HG02938 (cell line): ENCODE measurements around the gene RANBP3.
"Not testable (repeated sequence)": the region's sequence is repeated elsewhere in the genome, so short reads cannot be mapped to it uniquely, and the experiment has no call there.

Source experiments
- ATAC-seq: cut with Tn5 transposase; IDR thresholded peaks from one replicate; pipeline ENCODE4 v1.9.1; 2021; ENCODE audit warnings: mild to moderate bottlenecking, moderate library complexity; ENCODE audit not compliant: unreplicated experiment

Gene RANBP3

DNA sequence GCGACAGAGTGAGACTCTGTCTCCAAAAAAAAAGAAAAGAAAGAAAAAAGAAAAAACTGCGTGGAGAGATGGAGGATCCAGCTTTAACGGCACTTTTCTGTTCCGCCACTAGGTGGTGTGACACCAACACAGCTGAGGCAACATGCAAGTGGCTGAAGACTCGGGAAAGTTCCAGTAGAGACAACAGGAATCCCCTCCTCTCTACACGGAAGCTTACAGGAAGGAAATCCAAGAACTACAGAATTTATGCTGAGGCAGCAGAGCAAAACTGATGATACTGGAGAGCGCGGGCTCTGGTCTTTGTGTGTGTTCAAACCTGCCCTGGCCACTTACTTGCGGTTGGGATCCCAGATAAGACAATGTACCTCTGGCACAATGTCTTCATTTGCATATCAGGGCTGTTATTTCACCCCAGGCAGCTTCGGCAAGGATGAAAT, 9.9 kb downstream of the RANBP3 start:
- no peak for ATAC-seq

DNA sequence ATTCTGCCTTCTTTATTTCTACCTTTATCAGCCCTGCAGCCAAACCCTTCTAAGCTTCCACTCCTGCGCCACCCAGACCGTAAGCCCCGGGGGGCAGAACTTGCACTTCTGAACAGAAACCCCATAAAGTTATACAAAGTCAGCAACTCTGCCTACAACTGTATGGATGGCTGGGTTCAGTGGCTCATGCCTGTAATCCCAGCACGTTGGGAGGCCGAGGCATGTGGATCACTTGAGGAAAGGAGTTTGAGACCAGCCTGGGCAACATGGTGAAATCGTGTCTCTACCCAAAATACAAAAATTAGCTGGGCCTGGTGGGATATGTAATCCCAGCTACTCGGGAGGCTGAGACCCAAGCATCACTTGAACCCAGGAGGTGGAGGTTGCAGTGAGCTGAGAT, 10.4 kb downstream of the RANBP3 start:
- ATAC-seq, result no peak

GRCh38 chr19:5966941-5967340, 11.0 kb downstream of the RANBP3 start:
- ATAC-seq, result no peak

DNA sequence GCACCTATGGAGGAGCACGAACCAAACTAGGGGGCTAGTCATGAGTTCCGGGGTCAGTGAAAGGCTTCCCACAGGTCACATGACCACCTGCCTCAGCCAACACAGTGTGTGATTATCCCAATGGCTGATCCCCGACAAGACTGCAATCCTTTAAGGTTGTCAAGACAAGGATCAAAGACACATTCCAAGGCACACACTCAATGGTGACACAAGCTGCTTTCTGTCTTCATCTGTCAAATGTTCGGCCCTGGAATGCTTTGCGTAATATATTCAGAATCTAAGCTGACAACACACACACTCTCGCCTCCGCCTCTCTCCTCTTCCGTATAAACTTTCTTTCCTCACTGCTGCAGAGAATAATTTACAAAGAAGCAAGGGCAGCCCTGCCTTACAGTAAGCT, 11.7 kb downstream of the RANBP3 start:
- ATAC-seq, result no peak

- ATAC-seq, result no peak
Observed at GRCh38 chr19:5964816-5965565, 12.9 kb downstream of the RANBP3 start.

- ATAC-seq, result no peak
Observed at GRCh38 chr19:5963855-5964254, 14.1 kb downstream of the RANBP3 start.

DNA sequence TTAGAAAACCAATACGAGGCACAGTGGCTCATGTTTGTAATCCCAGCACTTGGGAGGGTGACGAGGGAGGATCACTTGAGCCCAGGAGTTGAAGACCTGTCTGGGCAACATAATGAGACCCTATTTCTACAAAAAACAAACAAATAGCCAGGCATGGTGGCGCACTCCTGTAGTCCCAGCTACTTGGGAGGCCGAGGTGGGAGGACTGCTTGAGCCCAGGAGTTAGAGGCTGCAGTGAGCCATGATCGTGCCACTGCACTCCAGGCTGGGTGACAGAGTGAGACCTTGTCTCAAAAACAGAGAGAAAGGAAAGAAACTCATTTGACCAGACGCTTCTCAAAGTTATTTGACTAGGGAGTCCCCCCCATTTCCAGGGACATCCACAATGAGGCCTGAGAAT, 14.7 kb downstream of the RANBP3 start:
- not testable (repeated sequence) for ATAC-seq

DNA sequence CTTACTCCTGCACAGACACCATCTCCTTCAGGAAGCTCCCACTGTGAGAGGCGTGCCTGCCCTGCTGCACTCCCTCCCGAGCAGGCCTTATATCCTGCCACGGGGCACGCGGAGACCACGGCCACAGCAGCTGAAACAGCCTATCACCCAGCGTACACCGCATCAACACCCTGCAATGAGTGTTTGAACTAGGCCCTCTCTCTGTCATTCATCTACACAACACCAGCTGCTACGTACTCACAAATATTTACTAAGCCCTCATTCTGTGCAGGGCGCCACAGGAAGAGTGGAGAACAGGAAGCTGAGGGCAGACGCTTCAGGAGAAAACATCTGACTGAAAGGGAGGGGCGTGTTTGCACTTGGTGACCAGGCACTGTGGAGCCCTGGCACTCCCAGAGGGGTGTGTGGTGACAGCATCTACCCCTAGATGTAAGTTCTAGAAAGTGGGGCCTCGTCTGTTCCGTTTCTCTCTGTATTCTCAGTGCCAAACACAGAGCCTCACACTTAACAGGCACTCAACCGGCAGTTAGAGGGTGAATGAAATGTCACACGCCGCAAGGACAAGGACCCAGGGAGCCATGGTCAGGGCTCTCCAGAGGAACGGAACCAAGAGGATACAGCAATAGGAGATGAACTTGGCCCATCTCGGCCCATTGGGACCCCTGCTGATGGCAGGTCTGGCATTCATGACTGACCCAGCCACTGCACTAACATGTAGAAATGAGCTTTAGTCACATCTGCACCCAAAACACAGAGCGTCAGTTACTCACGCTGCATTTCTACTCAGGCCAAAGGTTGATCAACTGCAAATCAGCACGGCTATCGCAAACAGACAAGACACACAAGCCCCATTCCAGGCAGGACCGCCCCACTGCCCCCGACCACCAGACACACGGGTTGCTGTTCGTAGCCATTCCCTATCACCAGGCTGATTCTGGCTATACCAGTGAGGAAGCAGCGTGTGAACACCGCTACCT, 15.7 kb downstream of the RANBP3 start:
- no peak for ATAC-seq

GRCh38 chr19:5961641-5961968, 16.3 kb downstream of the RANBP3 start:
- not testable (repeated sequence) for ATAC-seq

- ATAC-seq, result no peak
Observed at GRCh38 chr19:5960005-5961001, 17.6 kb downstream of the RANBP3 start.

DNA sequence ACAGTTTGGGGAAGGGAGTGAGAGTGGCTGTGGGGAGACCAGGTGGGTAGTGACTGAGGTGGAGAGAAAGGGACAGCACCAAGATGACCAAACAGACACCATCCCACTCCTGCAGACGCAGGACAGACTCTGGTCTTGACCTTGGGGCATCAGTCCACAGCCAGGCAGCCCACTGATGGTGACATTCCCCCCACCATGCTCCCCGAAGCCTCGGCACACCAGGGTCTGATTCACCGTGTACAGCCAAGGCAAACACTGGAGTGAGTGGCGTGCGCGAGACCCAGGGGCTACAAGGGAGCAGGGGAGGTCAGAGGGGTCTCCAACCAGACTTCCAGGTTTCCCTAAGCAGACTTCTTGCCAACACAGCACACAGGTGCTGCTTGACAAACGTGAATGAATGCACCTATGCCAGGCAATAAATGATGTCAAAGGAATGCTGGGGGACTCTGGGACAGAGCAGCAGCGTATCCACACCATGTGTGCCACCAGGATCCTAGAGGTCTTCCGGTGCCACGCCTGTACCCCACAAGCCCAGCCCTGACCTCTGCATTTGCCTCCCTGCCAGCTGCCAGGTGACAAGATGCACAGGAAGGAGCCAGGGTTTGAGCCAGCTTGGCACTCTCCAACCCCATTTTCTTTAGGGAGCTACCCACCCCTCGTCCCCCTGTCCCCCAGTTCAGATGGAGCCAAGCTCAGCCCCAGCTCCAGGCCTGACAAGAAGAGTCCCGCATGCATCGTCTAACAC, 18.5 kb downstream of the RANBP3 start:
- ATAC-seq, result no peak

DNA sequence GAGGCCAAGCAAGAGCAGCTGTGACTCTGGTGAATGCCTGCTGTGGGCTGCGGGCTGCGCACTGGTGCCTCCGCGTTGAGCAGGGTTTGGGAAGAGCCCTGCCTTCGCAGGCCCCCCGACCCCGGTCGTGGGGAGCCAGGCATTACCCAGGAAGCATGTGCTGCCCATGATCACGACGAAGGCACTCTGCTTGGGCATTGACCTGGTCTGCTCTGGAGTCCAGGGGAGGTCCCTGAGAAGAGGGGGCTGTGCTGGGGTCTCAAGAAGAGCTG, 19.2 kb downstream of the RANBP3 start:
- no peak for ATAC-seq

DNA sequence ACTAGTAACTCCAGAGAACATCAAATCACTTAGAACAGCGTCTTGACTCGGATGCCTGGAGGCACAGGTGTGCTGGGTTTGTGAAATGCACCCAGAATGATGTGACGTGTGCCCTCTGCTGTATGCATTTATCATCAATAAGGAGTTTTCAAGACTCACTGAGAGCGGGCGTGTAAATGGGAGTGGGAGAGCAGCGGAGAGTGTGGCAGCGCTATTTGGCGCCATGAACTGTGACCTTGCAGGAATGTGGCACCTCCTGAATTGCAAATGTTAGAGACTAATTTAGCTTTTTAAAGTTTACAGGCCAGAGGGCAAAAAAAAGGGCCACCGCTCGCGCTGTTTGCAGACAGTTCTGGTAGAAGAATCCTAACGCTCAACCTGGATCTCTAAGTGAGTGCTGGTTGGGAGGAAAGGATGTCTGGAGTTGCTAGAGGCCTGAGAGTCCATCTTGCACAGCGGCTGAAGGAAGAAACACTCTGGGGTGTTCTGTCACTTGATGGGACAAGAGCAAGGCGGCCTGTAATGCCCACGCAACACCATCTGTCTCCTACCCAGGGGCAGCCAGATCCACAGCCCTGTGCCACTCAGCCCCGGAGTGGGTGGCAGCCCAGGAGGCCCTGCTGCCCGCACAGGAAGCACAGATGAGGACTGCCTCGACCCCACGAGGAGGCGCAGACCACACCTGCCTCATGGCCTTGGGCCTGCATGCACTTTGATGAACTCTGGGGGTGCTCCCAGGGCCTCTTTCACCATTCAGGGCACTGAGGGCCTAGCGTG, 19.7 kb downstream of the RANBP3 start:
- ATAC-seq, result no peak

- ATAC-seq, result no peak
Observed at GRCh38 chr19:5957170-5957569, 20.8 kb downstream of the RANBP3 start.

DNA sequence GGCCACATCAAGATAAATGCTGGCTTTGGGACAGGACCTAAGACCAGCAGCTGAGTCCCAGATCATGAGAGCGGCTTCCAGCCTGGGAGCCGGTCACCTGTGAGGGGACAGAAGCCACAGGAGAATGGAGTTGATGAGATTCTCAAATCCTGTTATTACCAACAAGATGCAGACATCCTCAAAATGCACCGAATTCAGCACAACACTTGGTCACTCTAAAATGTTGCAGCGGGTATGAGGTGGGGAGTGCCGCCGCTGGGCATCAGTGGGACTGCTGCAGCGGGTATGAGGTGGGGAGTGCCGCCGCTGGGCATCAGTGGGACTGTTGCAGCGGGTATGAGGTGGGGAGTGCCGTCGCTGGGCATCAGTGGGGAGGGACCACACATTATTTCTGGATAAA, 21.2 kb downstream of the RANBP3 start:
- no peak for ATAC-seq

DNA sequence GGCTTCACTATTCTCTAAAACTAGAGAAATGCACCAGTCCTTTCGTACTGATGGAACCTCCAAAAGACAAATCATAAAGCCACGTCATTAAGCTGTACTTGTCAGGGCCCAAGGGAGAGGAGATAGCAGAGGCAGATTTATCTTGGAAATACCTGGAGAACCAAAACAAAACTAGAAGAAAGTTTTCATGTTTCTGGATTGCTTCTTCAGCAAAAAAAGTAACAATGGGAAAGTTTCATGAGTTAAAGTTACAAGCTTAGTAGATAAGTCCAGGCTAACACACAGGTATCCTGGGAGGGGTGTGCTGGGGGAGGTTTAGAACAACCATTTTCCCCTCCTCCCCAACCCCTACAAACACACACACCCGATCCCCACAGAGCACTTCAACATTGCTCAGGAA, 21.6 kb downstream of the RANBP3 start:
- no peak for ATAC-seq

GRCh38 chr19:5955636-5955935, 22.4 kb downstream of the RANBP3 start:
- no peak for ATAC-seq

DNA sequence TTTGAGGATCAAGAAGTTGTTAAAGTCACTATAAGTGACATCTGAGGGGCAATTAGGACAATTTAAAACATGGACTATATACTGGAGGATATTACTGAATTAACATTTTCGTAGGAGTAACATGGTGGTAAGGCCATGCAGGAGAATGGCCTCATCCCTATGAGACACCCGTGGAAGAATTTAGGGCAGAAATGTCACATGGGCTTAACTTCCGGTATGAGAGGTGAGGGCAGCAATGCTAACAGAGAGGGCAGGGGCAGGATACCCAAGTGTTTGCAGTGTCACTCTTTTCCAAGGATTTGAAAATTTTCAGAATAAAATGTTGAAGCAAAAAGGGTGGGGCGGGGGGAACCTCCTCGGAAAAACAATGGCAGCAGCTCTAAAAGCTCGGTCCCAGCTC, 23.6 kb downstream of the RANBP3 start:
- ATAC-seq, result no peak

DNA sequence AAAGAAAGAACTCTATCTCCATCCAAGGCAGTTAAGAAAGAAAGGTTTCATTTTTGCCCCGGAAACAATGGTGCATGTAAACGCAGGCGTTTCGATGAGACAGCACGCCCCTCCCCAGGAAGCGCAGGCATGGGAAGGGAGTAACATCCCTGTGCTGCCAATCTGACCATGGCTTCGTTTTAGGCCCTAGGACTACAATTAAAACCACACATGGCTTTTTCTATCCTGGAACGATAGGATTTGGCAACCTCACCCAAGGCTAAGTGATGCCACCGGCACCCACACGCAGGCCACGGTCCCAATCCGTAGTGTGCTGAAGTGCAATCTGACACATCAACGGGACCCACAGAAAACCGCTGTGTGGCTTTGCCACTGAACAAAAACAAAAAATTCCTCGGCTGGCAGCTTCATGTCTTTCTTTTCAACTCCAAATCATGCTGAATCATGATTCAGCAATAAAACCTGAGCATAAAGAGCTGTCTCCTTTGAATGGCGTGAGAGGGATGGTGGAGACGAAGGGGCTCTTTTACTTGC, 24.2 kb downstream of the RANBP3 start:
- ATAC-seq, result no peak
